NOMO-1 treated with DMSO at 0.1 percent for 48 hours (cell line): Measurements from ENCODE around the gene RBX1.
"Not testable (repeated sequence)": the region's sequence is repeated elsewhere in the genome, so short reads cannot be mapped to it uniquely, and the experiment has no call there.

Experiments used
- DNase-seq: peaks from one replicate; lab custom pipeline; 2025; ENCODE audit not compliant: unreplicated experiment; lab: John Stamatoyannopoulos, UW

Gene RBX1

GRCh38 chr22:40967111-40967760, 16.1 kb downstream of the RBX1 start:
- no peak for DNase-seq

- DNase-seq, result no peak
Measured at GRCh38 chr22:40972587-40972986, 21.4 kb downstream of the RBX1 start.

GRCh38 chr22:40973144-40973543, 22.0 kb downstream of the RBX1 start:
- no peak for DNase-seq

- DNase-seq, result no peak
Measured at GRCh38 chr22:40975366-40975765, 24.2 kb downstream of the RBX1 start.

GRCh38 chr22:40976866-40977700, 25.9 kb downstream of the RBX1 start:
- DNase-seq, result no peak

GRCh38 chr22:40979198-40979597, 28.0 kb downstream of the RBX1 start:
- DNase-seq, result no peak

- no peak for DNase-seq
Measured at GRCh38 chr22:40979871-40980270, 28.7 kb downstream of the RBX1 start.

GRCh38 chr22:40982482-40983385, 31.6 kb downstream of the RBX1 start:
- DNase-seq, result no peak

- no peak for DNase-seq
Measured at GRCh38 chr22:40991298-40991697, 40.1 kb downstream of the RBX1 start.

GRCh38 chr22:40995821-40996220, 44.6 kb downstream of the RBX1 start:
- DNase-seq, result no peak

- no peak for DNase-seq
Measured at GRCh38 chr22:40997520-40997919, 46.3 kb downstream of the RBX1 start.

- no peak for DNase-seq
Measured at GRCh38 chr22:41000040-41000565, 48.9 kb downstream of the RBX1 start.

- DNase-seq, result no peak
Measured at GRCh38 chr22:41000941-41001721, 50.0 kb downstream of the RBX1 start.

GRCh38 chr22:41001722-41002122, 50.5 kb downstream of the RBX1 start:
- no peak for DNase-seq

- DNase-seq, result not testable (repeated sequence)
Measured at GRCh38 chr22:41002386-41002785, 51.2 kb downstream of the RBX1 start.

- DNase-seq, result no peak
Measured at GRCh38 chr22:41003066-41003465, 51.9 kb downstream of the RBX1 start.

- no peak for DNase-seq
Measured at GRCh38 chr22:41003976-41004375, 52.8 kb downstream of the RBX1 start.

GRCh38 chr22:41009222-41009948, 58.2 kb downstream of the RBX1 start:
- peak; percentile 74 for DNase-seq

- DNase-seq, result peak; percentile 68
Measured at GRCh38 chr22:41015003-41015402, 63.8 kb downstream of the RBX1 start.
